Prostate gland (tissue), 2 donors: ENCODE data around the gene OVCH2. TPM values are rescaled to one million over a fixed set of nuclear protein-coding genes. Genes with fewer than 3 reads are reported as not detected.

Source experiments
- DNase-seq: peaks from one replicate; pipeline ENCODE4 v3.0.0-alpha.2; 2019; ENCODE audit warnings: low spot score
- H3K27ac ChIP-seq, 2 donors: fragments of 200-600 bp; sonication (generic); 2 replicates each; pipeline ENCODE4 v1.5.1; 2017 to 2019
- H3K27me3 ChIP-seq: fragments of 200-600 bp; sonication (generic); replicated peaks from 2 replicates; pipeline ENCODE4 v1.5.1; 2019; ENCODE audit not compliant: insufficient read depth
- H3K36me3 ChIP-seq, 2 donors: fragments of 200-600 bp; sonication (generic); 1 replicate in 1 of 2; 2 replicates in 1 of 2; pipeline versions ENCODE4 v1.5.1 to v1.8.1; 2017 to 2019
- H3K4me1 ChIP-seq: fragments of 200-600 bp; sonication (generic); replicated peaks from 2 replicates; pipeline ENCODE4 v1.5.1; 2019
- H3K4me3 ChIP-seq, 2 donors: fragments of 200-600 bp; sonication (generic); 2 replicates each; pipeline ENCODE4 v1.5.1; 2017 to 2019
- H3K9me3 ChIP-seq: fragments of 200-600 bp; sonication (generic); 2 replicates; pipeline ENCODE4 v1.5.1; 2017
- POLR2A ChIP-seq: fragments of 450-650 bp; IDR thresholded peaks from one replicate; pipeline ENCODE4 v1.6.1; 2016; ENCODE audit warnings: antibody characterized with exemption, mild to moderate bottlenecking
- POLR2AphosphoS5 ChIP-seq: sonication (generic); formaldehyde crosslinking; IDR thresholded peaks from one replicate; pipeline ENCODE4 v1.6.1; 2017; ENCODE audit warnings: antibody characterized with exemption
- WGBS: methylation state at CpG from one replicate; pipeline ENCODE4 v1.1.5; 2018; 5-methylcytosine and 5-hydroxymethylcytosine counted together
- intact Hi-C: fragments of 100-400 bp; cut with DNase I; formaldehyde crosslinking; loops from one replicate; pipeline ENCODE4 v1.14.2; 2022
- total RNA-seq, 2 donors: library from RNA; depleted of rRNA; stranded (reverse); fragments of >200 nt; gene quantifications; one replicate each; pipeline ENCODE4 v1.1.0, GENCODE V29; 2016
- TF ChIP-seq, protein P1 (sequence below), 4 experiments: fragments of 200-600 bp in 2 of 4; fragments of 450-650 bp in 2 of 4; sonication (generic) in 2 of 4; IDR thresholded peaks; 1 replicate in 3 of 4; 2 replicates in 1 of 4; pipeline ENCODE4 v1.5.1; 2016 to 2019; ENCODE audit warnings: antibody characterized with exemption in 4 of 4, mild to moderate bottlenecking in 2 of 4, moderate library complexity in 2 of 4

Gene OVCH2
- total RNA-seq, 2 donors from 2014 or later: 1.8 TPM; not detected in 1

DNA sequence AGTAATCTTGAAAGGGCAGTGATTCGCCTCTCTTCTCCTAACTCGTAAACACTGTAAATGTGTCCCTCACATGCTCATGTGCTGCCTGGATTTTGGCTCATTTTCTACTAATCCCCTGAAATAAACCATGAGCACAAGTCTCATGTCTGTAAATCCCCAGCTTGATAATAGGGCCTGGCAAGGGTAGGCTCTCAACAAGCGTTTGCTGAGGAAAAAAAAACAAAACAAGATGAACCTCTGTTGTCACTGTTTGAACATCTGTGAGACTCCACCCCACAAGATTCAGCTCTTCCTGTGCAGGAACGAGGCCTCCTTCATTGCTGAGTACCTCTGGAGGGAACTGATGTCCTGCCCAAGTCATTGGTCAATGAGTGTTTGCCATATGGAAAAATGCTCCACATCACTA lies 28.5 kb downstream of the OVCH2 start:
- Histone ChIP-seq H3K36me3 (no peaks in the 10 kb centered on the region), H3K4me3 (no peak overlapping the region), H3K4me1 (no peaks in the 10 kb centered on the region), H3K27ac (peak overlapping the region in 1 of 2 donors; percentile 21), H3K9me3 (no peaks in the 10 kb centered on the region), H3K27me3 (no peaks in the 10 kb centered on the region)
- 11% methylated on average over 4 of the region's 4 CpGs for WGBS
- peak; percentile 42 for TF ChIP-seq POLR2AphosphoS5
- no peak for TF ChIP-seq POLR2A
- intact Hi-C loops: no loop called here
- DNase-seq: no peak

DNA sequence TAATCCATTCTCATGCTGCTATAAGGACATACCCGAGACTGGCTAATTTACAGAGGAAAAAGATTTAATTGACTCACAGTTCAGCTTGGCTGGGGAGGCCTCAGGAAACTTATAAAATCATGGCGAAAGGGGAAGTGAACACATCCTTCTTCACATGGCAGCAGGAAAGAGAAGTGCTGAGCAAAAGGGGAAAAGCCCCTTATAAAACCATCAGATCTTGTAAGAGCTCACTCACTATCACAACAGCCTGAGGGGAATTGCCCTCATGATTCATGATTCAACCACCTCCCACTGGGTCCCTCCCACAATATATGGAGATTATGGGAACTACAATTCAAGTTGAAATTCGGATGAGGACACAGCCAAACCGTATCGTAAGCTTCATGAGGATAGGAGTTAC lies 29.2 kb downstream of the OVCH2 start:
- whole genome bisulfite sequencing: 14% methylated on average over 5 of the region's 5 CpGs
- Histone ChIP-seq H3K27ac (peak overlapping the region in 1 of 2 donors; percentile 21), H3K4me1 (no peaks in the 10 kb centered on the region), H3K9me3 (no peaks in the 10 kb centered on the region), H3K36me3 (no peaks in the 10 kb centered on the region), H3K4me3 (no peak overlapping the region), H3K27me3 (no peaks in the 10 kb centered on the region)
- no peak for DNase-seq
- TF ChIP-seq POLR2A (no peak), POLR2AphosphoS5 (no peak)
- TF ChIP-seq, protein P1, sequence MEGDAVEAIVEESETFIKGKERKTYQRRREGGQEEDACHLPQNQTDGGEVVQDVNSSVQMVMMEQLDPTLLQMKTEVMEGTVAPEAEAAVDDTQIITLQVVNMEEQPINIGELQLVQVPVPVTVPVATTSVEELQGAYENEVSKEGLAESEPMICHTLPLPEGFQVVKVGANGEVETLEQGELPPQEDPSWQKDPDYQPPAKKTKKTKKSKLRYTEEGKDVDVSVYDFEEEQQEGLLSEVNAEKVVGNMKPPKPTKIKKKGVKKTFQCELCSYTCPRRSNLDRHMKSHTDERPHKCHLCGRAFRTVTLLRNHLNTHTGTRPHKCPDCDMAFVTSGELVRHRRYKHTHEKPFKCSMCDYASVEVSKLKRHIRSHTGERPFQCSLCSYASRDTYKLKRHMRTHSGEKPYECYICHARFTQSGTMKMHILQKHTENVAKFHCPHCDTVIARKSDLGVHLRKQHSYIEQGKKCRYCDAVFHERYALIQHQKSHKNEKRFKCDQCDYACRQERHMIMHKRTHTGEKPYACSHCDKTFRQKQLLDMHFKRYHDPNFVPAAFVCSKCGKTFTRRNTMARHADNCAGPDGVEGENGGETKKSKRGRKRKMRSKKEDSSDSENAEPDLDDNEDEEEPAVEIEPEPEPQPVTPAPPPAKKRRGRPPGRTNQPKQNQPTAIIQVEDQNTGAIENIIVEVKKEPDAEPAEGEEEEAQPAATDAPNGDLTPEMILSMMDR (IDR thresholded peaks at IDR 0.05): no peak
- intact Hi-C loops: no loop called here

DNA sequence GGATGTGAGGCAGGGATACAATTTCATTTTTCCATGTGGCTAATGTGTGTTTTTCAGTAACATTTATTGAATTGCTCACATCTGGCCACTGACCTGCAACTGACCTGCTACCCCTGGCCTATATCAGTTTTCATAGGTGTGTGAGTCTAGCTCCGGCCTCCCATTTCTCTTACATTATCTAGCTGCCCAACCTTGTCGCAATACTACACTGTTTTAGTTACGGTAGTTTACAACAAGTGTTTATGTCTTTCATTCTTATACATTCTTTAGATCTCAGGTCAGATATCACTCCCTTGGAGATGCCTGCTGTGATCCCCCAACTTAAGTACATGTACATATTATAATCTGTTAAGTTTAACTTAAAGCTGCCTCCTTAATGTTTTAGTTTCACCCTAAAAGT lies 30.6 kb downstream of the OVCH2 start:
- no peaks in the 10 kb centered on the region for H3K27me3 ChIP-seq
- TF ChIP-seq POLR2AphosphoS5 (no peak), POLR2A (no peak)
- TF ChIP-seq, protein P1 (IDR thresholded peaks at IDR 0.05): no peak
- DNase-seq: no peak
- H3K9me3 ChIP-seq: no peaks in the 10 kb centered on the region
- over 99% methylated on average over 3 of the region's 3 CpGs for WGBS
- H3K27ac ChIP-seq: no peak overlapping the region
- H3K4me3 ChIP-seq: no peak overlapping the region
- H3K36me3 ChIP-seq: no peaks in the 10 kb centered on the region
- peaks cover 3% of the 10 kb centered on the region for H3K4me1 ChIP-seq
- intact Hi-C loops: no loop called here

DNA sequence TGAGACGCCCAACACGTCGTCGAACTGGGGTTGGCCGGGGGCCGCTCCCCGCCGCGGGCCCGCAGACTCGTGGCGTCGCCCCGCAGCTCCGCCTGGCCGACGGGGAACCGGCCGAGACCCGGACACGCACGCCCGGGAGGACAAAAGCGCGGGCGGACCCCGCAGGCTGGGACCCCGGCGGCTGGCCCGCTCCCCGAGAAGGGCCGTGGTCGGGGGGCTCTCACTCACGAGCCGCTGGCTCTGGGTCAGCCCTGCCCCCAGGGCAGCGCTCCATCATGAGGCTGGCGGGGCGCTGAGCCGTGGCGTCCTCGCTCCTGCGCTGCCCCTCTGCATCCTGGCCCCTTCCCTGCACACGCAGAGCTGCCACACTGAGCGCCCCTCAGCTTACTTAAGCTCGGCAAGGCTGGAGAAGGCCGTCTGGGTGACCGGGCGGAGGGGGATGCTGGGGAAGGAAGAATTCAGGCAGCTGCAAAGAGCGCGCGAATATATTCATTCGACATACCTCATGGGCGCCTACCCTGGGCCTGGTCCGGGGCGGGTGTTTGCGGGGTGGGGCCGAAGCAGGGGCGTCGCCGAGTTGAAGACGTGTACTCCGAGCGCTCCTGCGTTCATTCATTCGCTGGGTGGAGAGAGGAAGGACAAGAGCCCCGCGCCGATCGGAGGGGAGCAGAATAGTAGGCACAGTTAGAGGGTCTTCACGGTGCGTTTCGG lies 32.4 kb downstream of the OVCH2 start:
- no peaks in the 10 kb centered on the region for H3K36me3 ChIP-seq
- no peaks in the 10 kb centered on the region for H3K27me3 ChIP-seq
- H3K9me3 ChIP-seq: no peaks in the 10 kb centered on the region
- 4% methylated on average over 56 of the region's 72 CpGs for WGBS
- no peak for TF ChIP-seq POLR2A
- TF ChIP-seq, protein P1 (IDR thresholded peaks at IDR 0.05): no peak
- no peak for TF ChIP-seq POLR2AphosphoS5
- peak overlapping the region; percentile 52 to 73 for H3K27ac ChIP-seq
- no peak for DNase-seq
- peak overlapping the region; percentile 46 to 58 for H3K4me3 ChIP-seq
- intact Hi-C loops: no loop called here
- H3K4me1 ChIP-seq: peaks cover 3% of the 10 kb centered on the region

DNA sequence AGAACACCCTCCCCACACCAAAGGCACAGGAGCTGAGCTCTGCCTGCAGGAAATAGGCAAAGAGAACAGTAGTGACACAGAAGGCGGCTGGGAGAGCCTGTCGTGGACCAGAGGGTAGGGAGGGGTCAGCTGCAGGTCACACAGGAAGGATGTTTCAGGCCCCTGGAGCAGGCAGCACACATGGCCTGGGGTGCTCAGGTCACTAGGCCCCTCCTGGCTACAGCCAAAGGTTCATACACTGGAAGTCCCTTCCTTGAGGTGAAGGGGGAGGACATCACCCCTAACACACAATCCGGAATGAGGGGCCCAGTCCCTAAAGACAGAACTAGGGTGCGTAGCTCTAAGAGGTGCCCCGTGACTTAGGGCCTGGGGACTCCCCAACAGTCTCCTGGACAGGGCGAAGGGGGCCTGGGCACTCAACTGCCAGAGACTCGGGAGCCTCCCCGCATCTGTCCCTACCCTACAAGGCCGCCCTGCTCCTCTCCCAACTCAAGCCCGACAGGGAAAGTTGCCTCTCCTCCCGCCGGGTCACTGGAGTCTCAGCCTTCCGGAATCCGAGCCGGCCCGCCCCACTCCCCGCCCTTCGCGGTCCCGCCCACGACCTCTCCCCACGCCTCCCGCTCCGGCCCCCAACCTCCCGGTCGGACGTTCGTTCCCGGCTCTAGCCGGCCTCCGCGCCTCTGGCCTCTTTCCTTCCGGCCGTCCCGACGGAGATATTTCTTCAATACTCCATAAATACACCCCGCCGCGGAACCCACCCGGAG lies 33.1 kb downstream of the OVCH2 start, which contains the start of gene CYB5R2:
CYB5R2 (minus strand) TSS at position 541 of the 764 bp plus-strand sequence. CDS start 675 bp downstream, outside the sequence.
- peak within 1 kb of the TSS; percentile 46 to 58 for H3K4me3 ChIP-seq
- H3K4me1 ChIP-seq: peaks cover 3% of the 10 kb centered on the region
- WGBS: 9% methylated on average over 38 of the region's 40 CpGs
- DNase-seq: peak; percentile 69
- H3K36me3 ChIP-seq: no peaks in the 10 kb centered on the region
- no peaks in the 10 kb centered on the region for H3K9me3 ChIP-seq
- H3K27me3 ChIP-seq: no peaks in the 10 kb centered on the region
- TF ChIP-seq, protein P1 (IDR thresholded peaks at IDR 0.05): no peak
- TF ChIP-seq POLR2A (peak; percentile 51), POLR2AphosphoS5 (peak; percentile 9)
- H3K27ac ChIP-seq: peak within 1 kb of the TSS; percentile 52 to 73
- intact Hi-C loops: no loop called here
